ENCODE data around the gene SLC66A2.
"Not testable (repeated sequence)": the region's sequence is repeated elsewhere in the genome, so short reads cannot be mapped to it uniquely, and the experiment has no call there.

The SLC66A2 gene

DNA sequence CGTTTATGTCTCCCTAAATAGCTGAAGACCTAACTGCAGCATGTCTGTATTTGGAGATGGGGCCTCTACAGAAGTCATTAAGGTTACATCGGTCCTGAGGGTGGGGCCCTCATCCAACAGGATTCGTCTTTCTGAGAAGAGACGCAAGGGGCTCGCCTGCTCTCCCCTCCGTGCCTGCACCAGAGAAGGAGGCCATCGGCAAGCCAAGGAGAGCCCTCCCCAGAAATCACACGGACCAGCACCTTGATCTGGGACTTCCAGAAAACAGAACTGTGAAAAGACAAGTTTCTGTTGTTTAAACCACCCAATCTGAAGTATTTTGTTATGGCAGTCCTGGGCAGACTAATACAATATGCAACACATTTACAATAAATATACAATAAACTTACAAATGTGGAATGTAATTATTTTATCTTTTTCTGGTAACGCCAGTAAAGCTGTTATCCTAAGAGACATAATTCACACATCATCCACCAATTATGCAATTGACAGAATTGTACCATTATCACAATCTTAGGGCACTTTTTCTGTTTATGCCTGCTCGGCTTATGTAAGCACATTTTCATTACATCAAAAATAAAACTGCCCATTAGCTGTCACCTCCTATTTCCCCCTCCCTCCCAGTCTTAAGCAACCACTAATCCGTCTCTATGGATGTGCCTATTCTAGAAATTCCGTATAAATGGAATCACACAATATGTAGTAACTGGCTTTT is 19.1 kb upstream of the SLC66A2 start:
- no peak for DNase-seq (ENCODE audit: low spot score)

DNA sequence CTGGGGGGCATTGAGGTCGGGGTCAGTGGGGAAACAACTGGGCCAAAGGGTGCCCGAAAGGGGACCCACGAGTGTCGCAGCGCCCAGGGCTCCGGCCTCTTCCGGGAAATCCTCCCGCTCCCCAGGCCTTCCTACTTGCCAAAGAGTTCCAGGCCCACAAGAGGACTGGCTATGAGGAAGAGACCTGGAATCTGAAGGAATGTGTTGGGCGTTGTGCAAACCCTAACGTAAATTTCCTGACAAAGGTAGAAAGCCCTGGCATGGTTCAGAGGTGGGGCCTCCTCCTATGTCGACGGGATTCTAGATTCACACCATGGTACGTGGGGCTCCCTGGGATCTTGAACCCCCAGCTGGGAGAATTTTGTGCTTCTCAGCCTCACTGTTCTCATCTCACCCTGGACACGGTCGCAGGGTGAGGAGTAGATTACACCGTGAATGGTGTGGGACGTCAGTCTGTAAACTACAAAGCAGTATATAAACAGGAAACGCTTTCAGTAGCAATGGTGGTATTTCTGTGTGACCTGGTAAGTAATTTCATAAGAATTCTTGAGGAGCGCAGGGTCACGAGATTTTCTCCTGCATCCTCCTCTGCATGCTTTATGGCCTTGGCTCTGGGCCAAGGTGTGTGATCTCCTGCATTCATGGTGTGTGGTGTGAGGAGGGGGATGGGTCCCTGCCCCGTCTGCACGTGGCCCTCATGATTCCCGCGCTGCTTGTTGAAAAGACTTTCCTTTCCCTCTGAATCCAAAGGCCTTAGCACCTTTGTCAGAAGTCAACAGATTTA is 13.9 kb upstream of the SLC66A2 start:
- DNase-seq (ENCODE audit: low spot score): peak; percentile 73

DNA sequence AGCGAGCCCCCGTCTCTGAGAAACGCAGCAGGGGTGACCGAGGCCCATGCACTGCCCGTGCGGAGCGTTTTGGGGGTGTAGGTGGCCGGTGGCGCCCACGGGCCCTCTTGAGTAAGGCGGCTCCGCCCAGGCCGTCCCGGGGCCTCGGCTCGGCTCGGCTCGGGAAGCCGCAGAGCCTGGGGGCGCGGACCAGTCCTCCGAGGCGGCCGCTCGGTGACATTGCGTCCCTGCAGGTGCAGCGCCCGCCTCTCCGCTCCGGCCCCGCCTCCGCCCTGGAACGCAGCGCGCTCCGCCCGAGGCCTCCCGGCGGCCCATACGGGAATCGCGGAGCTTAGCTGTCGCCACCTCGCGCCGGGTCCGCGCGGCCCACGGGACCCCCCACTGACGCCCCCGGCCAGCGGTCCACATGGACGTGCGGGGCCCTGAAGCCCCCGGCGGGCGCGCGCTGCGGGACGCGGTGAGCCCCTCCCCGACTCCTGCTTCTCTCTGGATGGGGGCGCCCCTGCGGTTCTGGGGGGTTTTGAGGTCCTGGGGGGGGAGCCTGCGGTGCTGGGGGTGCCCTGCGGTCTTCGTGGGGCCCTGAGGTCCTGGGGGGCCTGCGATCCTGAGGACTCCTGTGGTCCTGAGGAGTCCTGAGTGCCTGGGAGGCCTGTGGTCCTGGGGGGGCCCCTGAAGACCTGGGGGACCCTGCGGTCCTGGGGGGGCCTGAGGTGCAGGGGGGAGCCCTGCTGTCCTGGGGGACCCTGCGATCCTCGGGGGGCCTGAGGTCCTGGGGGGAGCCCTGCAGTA is 13.1 kb upstream of the SLC66A2 start, which contains the start of gene HSBP1L1:
HSBP1L1 (plus strand) TSS at position 314 of the 789 bp plus-strand sequence; CDS start at position 407, 93 bp downstream.
- DNase-seq (ENCODE audit: low spot score): peak; percentile 62

DNA sequence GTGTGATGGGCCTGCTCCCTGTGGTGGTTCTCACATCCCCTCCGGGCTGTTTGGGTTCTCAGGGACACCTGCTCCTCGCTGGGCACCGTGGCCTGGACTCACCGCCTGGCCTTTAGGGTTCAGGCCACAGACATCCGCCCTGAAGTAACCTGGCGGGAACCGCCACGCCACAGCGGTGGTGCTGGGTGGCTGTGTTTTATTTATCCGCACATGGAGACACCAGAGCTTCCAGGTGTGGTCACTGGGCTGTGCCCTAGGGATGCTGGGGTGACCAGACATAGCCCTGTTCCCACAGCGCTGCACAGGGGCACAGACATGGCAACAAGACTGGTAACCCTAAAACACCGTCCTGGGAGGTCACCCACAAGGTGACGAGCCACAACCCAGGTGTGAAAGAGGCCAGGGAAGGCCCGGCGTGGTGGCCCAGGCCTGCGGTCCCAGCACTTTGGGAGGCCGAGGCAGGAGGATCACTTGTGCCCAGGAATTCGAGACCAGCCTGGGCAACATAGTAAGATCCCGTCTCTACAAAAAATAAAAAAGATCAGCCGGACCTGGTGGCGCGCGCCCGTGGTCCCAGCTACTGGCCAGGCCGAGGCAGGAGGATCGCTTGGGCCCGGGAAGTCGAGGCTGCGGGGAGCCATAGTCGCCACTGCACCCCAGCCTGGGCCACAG is 12.3 kb upstream of the SLC66A2 start:
- no peak for DNase-seq (ENCODE audit: low spot score)

DNA sequence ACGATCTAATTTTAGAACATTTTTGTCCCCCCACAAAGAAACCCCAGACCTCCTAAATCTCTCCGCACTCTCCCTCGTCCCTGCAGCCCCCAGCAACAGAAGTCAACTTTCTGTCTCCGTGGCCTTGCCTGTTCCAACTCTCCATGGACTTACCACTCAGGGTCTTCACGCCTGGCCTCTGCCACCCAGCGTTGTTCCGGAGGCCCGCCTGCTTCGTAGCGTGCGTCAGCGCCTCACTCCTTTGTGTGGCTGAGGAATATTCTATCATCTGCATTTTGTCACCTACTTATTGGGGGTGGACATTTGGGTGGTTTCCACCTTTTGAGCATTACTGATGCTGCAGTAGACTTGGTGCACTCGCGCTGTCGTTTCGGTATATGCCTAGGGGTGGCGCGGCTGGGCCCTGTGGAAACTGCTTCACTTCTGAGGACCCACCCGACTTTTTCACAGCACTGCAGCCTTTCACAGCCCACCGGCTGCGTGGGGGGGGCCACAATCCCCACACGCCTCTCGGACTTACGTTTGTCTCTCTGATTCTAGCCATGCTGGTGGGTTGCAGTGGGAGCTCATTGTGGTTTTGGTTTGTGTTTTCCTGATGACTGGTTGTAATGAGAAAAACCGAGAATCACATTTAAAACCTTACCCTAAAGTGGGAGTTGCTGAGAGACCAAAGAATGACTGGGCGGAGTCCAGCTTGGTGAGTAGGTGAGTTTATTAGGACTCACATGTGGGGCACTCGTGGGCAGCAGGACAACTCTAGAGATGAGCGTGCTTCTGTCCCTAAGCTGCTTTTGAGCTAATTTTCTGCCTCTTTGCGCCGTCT is 11.6 kb upstream of the SLC66A2 start:
- no peak for DNase-seq (ENCODE audit: low spot score)

DNA sequence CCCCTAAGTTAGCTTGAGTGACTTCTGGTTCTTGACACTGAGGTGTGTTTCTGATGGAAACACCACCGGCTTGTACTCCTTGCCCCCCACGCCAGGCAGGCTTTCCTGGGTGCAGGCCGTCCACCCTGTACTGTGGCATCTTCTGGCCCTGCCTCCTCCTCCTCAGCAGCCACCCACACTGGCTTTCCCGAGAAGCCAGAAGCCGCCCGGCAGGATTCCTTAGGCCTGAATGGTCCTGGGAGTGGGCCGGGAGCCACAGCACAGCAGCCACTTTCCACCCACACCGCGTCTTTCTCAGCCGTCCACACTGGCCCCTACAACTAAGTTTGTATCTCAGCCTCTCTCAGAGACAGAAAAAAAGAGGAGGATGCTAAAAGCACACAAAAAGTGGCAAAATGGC is 10.9 kb upstream of the SLC66A2 start:
- DNase-seq (ENCODE audit: low spot score): no peak

DNA sequence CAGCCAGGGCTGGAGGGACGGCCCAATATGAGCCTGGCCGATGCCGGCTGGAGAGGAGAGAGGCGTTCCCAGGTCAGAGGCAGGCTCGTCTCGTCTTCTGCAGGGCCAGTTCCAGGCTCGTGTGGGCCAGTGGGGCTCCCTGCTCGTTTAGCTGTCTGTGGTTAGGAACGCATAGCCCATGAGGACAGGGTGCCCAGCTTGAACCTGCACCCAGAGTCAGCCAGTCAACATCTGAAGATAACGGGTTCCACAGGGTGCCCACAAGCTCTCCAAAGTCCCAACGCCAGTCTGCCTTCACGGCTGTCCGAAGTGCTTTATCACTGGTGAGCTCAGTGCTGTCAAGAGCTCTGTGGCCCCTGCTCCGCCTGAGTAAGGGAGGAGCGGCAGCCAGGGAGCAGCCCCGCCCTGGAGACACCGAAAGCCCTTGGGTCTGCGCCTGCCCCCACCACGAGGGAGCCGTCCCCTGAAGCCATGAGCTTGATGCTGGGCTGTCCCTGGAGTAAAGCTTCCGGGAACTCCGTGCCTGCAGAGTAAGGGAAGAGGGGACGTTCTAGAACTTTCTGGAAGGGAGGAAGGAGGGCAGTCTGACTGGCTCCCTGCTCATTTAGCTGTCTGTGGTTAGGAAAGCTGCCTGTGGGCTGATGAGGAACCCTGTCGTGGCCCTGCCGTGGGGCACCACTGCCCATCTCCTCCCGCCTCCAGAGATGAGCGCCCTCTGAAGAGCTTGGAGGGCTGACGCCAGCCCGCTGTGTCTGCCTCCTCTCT is 10.3 kb upstream of the SLC66A2 start:
- DNase-seq (ENCODE audit: low spot score): no peak

DNA sequence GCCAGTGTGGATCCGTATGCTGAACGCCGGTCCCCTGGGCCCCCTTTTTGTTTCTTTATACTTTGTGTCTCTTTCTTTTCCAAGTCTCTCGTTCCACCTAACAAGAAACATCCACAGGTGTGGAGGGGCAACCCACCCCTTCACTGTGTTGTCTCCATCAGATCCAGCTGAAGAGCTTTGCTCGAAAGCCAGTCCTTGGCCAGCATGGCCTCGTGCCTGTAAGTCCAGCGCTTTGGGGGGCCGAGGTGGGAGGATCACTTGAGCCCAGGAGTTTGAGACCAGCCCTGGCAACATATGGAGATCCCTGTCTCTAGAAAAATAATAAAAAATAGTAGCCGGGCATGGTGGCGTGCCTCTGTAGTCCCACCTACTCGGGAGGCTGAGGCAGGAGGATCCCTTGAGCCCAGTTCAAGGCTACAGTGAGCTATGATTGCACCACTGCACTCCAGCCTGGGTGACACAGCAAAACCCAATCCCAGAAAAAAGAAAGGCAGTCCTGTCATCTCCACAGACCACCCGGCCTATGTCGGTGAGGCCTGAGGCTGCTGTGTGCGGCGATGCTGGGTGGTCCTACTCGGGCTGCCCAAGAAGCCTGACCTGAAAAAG is 9.6 kb upstream of the SLC66A2 start:
- DNase-seq (ENCODE audit: low spot score): no peak

DNA sequence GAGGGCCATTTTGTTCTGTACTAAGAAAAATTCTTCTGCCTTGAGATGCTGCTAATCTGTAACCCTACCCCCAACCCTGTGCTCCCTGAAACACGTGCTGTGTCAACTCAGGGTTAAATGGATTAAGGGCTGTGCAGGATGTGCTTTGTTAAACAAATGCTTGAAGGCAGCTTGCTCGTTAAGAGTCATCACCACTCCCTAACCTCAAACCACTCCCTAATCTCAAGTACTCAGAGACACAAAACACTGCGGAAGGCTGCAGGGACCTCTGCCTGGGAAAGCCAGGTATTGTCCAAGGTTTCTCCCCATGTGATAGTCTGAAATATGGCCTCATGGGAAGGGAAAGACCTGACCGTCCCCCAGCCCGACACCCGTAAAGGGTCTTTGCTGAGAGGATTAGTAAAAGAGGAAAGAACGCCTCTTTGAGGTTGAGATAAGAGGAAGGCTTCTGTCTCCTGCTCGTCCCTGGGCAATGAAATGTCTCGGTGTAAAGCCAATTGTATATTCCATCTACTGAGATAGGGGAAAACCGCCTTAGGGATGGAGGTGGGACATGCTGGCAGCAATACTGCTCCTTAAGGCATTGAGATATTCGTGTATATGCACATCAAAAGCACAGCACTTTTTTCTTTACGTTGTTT is 8.8 kb upstream of the SLC66A2 start:
- DNase-seq (ENCODE audit: low spot score): not testable (repeated sequence)

DNA sequence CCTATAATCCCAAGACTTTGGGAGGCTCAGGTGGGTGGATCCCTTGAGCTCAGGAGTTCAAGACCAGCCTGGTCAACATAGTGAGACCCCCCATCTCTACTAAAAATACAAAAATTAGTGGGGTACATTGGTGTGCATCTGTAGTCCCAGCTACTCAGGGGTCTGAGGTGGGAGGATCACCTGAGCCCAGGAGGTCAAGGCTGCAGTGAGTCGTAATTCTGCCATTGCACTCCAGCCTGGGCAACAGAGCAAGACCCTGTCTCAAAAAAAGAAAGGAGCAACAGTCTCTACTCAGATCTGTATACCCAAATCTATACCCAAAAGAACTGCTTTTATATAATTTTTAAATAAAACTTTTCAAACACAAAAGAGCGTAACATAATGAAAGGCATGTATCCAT is 7.5 kb upstream of the SLC66A2 start:
- no peak for DNase-seq (ENCODE audit: low spot score)

DNA sequence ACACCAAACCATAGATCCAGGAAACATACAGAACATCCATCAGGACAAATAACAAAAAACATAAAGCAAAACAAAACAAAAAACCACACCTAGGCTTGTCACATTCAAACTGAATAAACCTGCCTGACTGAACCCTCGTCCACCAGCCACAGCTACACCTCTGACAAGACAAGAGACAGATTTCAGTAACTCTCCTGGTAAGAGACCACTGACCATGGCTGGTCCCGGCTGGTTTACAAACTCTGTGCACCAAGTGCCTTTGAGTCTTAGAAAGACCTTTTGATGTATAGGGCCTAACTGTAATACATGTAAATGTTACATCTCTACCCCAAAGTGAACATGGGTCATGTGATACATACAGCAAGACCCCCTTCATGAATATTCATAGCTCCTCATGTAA is 4.8 kb upstream of the SLC66A2 start:
- no peak for DNase-seq (ENCODE audit: low spot score)

DNA sequence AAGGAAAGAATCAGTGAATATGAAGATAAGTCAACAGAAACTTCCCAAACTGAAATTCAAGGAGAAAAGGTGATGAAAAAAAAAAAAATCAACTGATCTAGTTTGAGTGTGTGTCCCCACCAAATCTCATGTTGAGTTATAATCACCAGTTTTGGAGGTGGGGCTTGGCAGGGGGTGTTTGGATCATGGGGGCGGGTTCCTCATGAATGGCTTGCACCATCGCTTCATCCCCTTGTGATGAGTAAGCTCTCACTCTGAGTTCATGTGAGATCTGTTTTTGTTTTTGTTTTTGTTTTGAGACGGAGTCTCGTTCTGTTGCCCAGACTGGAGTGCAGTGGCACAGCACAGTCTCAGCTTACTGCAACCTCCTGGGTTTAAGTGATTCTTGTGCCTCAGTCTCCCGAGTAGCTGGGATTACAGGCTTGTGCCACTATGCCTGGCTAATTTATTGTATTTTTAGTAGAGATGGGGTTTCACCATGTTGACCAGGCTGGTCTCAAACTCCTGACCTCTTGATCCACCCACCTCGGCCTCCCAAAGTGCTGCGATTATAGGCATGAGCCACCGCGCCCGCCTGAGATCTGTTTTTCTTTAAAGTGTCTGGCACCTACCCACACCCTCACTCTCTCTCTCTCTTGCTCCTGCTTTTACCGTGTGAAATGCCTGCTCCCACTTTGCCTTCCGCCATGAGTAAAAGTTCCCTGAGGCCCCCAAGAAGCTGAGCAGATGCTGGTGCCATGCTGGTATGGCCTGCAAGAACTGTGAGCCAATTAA is 4.0 kb upstream of the SLC66A2 start:
- DNase-seq (ENCODE audit: low spot score): no peak

DNA sequence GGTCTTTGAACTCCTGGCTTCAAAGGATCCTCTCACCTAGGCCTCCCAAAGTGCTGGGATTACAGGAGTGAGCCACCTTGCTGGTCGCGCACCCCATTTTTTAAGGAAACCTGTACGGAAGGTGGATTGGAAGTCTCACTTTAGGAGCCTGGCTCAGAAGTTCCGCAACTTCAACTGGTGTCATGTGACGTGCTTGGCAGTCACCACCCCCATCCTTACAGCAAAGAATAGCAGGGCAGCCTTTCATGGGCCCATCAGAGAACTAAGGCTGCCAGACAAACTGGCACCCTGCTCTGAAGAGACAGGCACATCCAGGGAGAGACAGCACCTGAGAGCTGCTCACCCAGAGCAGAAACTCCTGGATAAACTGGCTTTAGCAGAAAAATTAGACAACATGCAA is 3.3 kb upstream of the SLC66A2 start:
- no peak for DNase-seq (ENCODE audit: low spot score)

DNA sequence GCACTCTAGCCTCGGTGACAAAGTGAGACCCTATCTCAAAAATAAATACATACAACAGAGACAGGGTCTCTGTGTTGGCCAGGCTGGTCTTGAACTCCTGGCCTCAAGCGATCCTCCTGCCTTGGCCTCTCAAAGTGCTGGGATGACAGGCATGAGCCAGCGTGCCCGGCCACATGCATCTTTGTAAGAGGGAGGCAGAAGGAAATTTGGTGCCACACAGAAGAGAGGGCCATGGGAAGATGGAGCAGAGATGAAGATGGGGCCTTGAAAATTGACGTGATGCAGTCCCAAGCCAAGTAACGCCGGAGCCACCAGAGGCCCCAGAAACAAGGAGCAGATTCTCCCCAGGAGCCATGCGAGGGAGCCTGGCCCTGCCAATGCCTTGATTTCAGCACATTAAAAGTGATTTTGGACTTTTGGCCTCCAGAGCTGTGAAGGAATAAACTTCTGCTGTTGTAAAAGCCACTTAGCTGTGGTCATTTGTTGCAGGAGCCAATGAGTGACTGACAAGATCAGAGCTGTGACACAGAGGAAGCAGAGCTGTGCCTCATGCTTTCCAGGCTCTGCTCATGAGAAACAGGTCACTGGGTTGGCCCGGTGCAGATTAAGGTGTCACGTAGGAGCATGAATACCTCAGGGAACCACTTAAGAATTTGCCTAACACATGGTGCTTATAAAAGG is 2.7 kb upstream of the SLC66A2 start:
- no peak for DNase-seq (ENCODE audit: low spot score)

DNA sequence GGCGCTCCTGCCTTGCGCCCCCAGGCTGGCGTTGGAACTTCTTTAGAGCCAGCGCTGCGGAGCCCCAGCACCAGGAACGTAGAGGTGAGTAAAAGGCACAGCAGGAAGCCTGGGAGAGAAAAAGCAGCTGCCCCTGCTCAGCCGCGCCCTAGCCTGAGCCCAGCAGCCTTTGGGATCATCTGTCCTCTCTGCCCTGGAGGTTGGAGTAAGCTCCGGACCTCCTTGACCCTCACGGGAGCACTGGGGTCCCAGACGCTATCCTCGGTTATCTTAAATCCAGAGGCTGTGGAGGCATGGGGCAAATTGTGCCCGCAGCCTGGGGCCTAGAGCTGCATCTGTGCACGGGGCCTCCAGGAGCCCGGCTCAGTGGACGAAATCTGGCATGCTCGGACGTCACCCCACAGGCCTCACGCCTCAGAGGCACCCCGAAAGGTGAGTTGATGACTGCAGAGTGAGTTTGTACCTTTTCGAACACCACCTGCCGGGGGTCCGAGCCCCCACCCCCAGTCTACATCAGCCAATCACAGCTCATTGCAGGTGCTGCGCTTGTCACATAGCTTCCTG is 1.6 kb upstream of the SLC66A2 start:
- no peak for DNase-seq (ENCODE audit: low spot score)

DNA sequence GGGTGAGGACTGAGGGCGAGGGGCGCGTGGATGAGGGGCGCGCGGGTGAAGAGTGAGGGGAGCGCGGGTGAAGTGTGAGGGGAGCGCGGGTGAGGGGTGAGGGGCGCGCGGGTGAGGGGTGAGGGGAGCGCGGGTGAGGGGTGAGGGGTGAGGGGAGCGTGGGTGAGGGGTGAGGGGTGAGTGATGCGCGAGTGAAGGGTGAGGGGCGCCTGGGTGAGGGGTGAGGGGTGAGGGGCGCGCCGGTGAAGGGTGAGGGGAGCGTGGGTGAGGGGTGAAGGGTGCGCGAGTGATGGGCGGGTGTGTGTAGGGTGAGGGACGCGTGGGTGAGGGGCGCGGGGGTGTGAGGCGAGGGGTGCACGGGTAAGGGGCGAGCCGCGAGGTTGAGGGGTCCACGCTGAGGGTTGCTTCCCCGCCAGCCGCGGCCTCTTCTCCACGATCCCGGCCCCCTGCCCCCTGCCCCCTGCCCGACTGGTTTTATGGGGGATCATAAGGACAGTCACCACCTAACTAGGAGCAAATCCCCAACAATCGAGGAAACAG is 1.1 kb upstream of the SLC66A2 start:
- no peak for DNase-seq (ENCODE audit: low spot score)

DNA sequence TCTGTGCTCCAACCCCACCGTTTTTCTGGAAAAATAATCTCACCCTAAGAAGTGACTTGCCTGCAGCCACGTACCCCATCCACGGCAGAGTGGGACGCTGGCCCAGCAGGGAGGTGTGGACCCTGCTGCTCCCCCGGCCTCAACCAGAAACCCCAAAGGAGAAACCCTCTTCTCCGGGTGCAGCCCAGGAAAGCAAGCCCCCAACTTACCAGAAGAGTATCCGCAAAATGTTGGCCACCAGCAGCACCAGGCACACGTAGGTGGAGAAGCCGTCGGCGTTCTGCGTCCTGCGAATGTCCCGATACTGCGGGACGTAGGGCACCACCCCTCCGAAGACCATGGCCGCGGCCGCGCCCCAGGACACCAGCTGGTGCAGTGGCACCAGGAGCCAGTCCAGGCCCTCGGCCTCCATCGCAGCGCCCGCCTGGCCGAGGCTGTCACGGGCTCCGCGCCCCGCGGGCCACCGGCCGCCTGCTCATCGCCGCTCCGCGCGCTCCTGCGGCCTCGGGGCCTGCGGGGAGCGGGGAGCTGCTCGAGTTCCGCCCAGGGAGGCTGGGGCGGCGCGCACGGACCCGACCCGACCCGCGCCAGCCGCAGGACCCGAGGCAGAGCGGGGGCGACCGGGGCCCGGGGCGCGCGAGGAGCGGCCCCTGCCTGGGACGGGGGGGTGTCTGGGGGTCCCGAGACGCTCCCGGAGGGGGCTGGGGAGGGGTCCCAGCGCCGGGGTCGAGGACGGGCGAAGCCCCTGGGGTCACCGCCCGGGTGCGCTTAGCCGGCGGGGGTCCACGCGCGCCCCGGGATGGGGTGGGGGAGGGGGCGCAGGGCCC is 725 bp downstream of the SLC66A2 start:
- peak; percentile 41 for DNase-seq (ENCODE audit: low spot score)
